H1 (cell line): ENCODE data around the gene BEST2. TPM values are rescaled to one million over a fixed set of nuclear protein-coding genes. Genes with fewer than 3 reads are reported as not detected.

ENCODE experiments used
- CTCF ChIA-PET: fragments of 300-600 bp; sonication (Branson Sonifier 250); formaldehyde crosslinking; loops from one replicate; lab custom pipeline; 2021; ENCODE audit not compliant: partially characterized antibody; lab: Charles Lee
- POLR2A ChIA-PET: fragments of 300-600 bp; sonication (Branson Sonifier 250); formaldehyde crosslinking; loops from one replicate; lab custom pipeline; 2021; ENCODE audit warnings: inconsistent platforms; ENCODE audit not compliant: partially characterized antibody; lab: Charles Lee
- DNase-seq, 2 experiments: peaks; one replicate each; pipeline versions ENCODE4 v3.0.0 to v3.0.0-alpha.2; 2010 to 2022; ENCODE audit warnings: low spot score in 2 of 2, low read depth in 1 of 2, mixed read lengths in 1 of 2
- FAIRE-seq: peaks from 2 replicates; lab custom pipeline; 2011; peaks lifted over from hg19 to GRCh38; lab: Jason Lieb, UNC
- H2AFZ ChIP-seq: 2 replicates; pipeline ENCODE4 v1.8.1; 2012; ENCODE audit warnings: low read length, inconsistent platforms
- H2AK5ac ChIP-seq: 2 replicates; pipeline ENCODE4 v1.6.1; 2013; ENCODE audit warnings: low read depth, low read length
- H2BK120ac ChIP-seq: replicated peaks from 2 replicates; pipeline ENCODE3; 2013; ENCODE audit warnings: low read depth, low read length, inconsistent platforms
- H2BK12ac ChIP-seq: 2 replicates; pipeline ENCODE4 v1.6.1; 2013; ENCODE audit warnings: low read depth, low read length
- H2BK15ac ChIP-seq: 2 replicates; pipeline ENCODE4 v1.6.1; 2013; ENCODE audit warnings: low read length
- H2BK20ac ChIP-seq: 2 replicates; pipeline ENCODE4 v1.6.1; 2013; ENCODE audit warnings: low read length
- H2BK5ac ChIP-seq: 2 replicates; pipeline ENCODE4 v1.6.1; 2013; ENCODE audit warnings: low read depth, low read length
- H3K14ac ChIP-seq: 2 replicates; pipeline ENCODE4 v1.6.1; 2013; ENCODE audit warnings: inconsistent platforms; ENCODE audit not compliant: insufficient read length
- H3K18ac ChIP-seq: 2 replicates; pipeline ENCODE4 v1.6.1; 2013; ENCODE audit warnings: low read length; ENCODE audit errors: extremely low read depth
- H3K23ac ChIP-seq: 2 replicates; pipeline ENCODE4 v1.6.1; 2013; ENCODE audit warnings: inconsistent platforms; ENCODE audit not compliant: insufficient read length
- H3K23me2 ChIP-seq: 2 replicates; pipeline ENCODE4 v1.6.1; 2013; ENCODE audit warnings: low read depth, low read length
- H3K27ac ChIP-seq: 2 replicates; pipeline ENCODE4 v1.6.1; 2011; ENCODE audit warnings: low read depth, low read length, inconsistent platforms
- H3K27me3 ChIP-seq, 4 experiments: replicated peaks in 1 of 4; 1 replicate in 1 of 4; 2 replicates in 3 of 4; pipeline versions ENCODE4 v1.6.1 to v1.8.1; 2011 to 2013; ENCODE audit warnings: low read length in 3 of 4, mild to moderate bottlenecking in 3 of 4, inconsistent platforms in 2 of 4, mixed read lengths in 2 of 4, moderate library complexity in 1 of 4; ENCODE audit not compliant: control insufficient read depth in 3 of 4, insufficient read depth in 3 of 4; ENCODE audit errors: extremely low read depth in 1 of 4
- H3K36me3 ChIP-seq, 4 experiments: 2 replicates each; pipeline versions ENCODE4 v1.6.1 to v1.8.1; 2011 to 2013; ENCODE audit warnings: mild to moderate bottlenecking in 4 of 4, low read length in 3 of 4, moderate library complexity in 2 of 4, control low read depth in 1 of 4, inconsistent platforms in 1 of 4; ENCODE audit not compliant: insufficient read depth in 4 of 4, control insufficient read depth in 2 of 4
- H3K4ac ChIP-seq: replicated peaks from 2 replicates; pipeline ENCODE3; 2013; ENCODE audit warnings: low read length, low read depth, mixed read lengths, inconsistent platforms; ENCODE audit not compliant: insufficient read length
- H3K4me1 ChIP-seq, 4 experiments: replicated peaks in 1 of 4; 1 replicate in 1 of 4; 2 replicates in 3 of 4; pipeline versions ENCODE4 v1.6.1 to v1.8.1; 2011 to 2013; ENCODE audit warnings: low read length in 3 of 4, inconsistent platforms in 2 of 4, mixed read lengths in 1 of 4; ENCODE audit not compliant: insufficient read depth in 4 of 4, control insufficient read depth in 3 of 4
- H3K4me2 ChIP-seq, 2 experiments: 2 replicates each; pipeline versions ENCODE4 v1.6.1 to v1.8.1; 2011 to 2013; ENCODE audit warnings: low read depth in 2 of 2, low read length in 2 of 2, control low read depth in 1 of 2, inconsistent platforms in 1 of 2, mild to moderate bottlenecking in 1 of 2; ENCODE audit not compliant: insufficient read depth in 1 of 2
- H3K4me3 ChIP-seq, 4 experiments: fragments of 200-600, 300-600 bp in 1 of 4; sonication (generic), shearing (Covaris generic), sonication (Bioruptor Twin) in 1 of 4; 2 replicates each; pipeline versions ENCODE4 v1.5.1 to v1.8.1; 2011 to 2016; ENCODE audit warnings: low read length in 4 of 4, low read depth in 3 of 4, control low read depth in 2 of 4, inconsistent platforms in 2 of 4, mild to moderate bottlenecking in 2 of 4, mixed read lengths in 1 of 4, moderate library complexity in 1 of 4; ENCODE audit not compliant: insufficient read depth in 2 of 4; ENCODE audit errors: extremely low read depth in 1 of 4
- H3K56ac ChIP-seq: replicated peaks from 2 replicates; pipeline ENCODE3; 2013; ENCODE audit warnings: low read depth, mild to moderate bottlenecking, mixed read lengths, low read length, inconsistent platforms; ENCODE audit not compliant: insufficient read length
- H3K79me1 ChIP-seq: 2 replicates; pipeline ENCODE4 v1.6.1; 2013; ENCODE audit warnings: low read depth, low read length, control low read depth
- H3K79me2 ChIP-seq, 2 experiments: 2 replicates each; pipeline versions ENCODE4 v1.6.1 to v1.8.1; 2012 to 2013; ENCODE audit warnings: low read length in 2 of 2, mild to moderate bottlenecking in 2 of 2, inconsistent platforms in 1 of 2; ENCODE audit not compliant: insufficient read depth in 2 of 2, control insufficient read depth in 1 of 2
- H3K9ac ChIP-seq, 4 experiments: replicated peaks in 1 of 4; 1 replicate in 1 of 4; 2 replicates in 3 of 4; pipeline versions ENCODE4 v1.6.1 to v1.8.1; 2011 to 2013; ENCODE audit warnings: low read depth in 3 of 4, low read length in 3 of 4, control low read depth in 2 of 4, mild to moderate bottlenecking in 2 of 4, moderate library complexity in 2 of 4, inconsistent platforms in 1 of 4; ENCODE audit errors: extremely low read depth in 1 of 4
- H3K9me3 ChIP-seq, 2 experiments: 2 replicates each; pipeline versions ENCODE4 v1.6.1 to v1.8.1; 2012 to 2013; ENCODE audit warnings: mild to moderate bottlenecking in 2 of 2, moderate library complexity in 2 of 2, control low read depth in 1 of 2, inconsistent platforms in 1 of 2, low read depth in 1 of 2, low read length in 1 of 2, mixed read lengths in 1 of 2; ENCODE audit not compliant: insufficient read depth in 2 of 2
- H4K20me1 ChIP-seq, 2 experiments: replicated peaks in 1 of 2; 2 replicates each; pipeline versions ENCODE3 to v1.8.1; 2011 to 2013; ENCODE audit warnings: inconsistent platforms in 2 of 2, low read length in 2 of 2, mild to moderate bottlenecking in 1 of 2; ENCODE audit not compliant: insufficient read depth in 2 of 2, control insufficient read depth in 1 of 2
- H4K5ac ChIP-seq: 2 replicates; pipeline ENCODE4 v1.6.1; 2013; ENCODE audit warnings: low read length, low read depth, mixed read lengths, inconsistent platforms; ENCODE audit not compliant: insufficient read length
- H4K8ac ChIP-seq: 2 replicates; pipeline ENCODE4 v1.8.0; 2013; ENCODE audit warnings: mild to moderate bottlenecking, moderate library complexity, low read length, inconsistent platforms; ENCODE audit not compliant: insufficient read depth; ENCODE audit errors: extremely low read depth
- H4K91ac ChIP-seq: replicated peaks from 2 replicates; pipeline ENCODE3; 2013; ENCODE audit warnings: low read length, mixed read lengths, inconsistent platforms; ENCODE audit not compliant: insufficient read length
- HDAC2 ChIP-seq, 2 experiments: fragments of 300-600 bp in 1 of 2; sonication (generic) in 1 of 2; IDR thresholded peaks; 2 replicates each; pipeline ENCODE4 v1.6.1; 2011 to 2012; ENCODE audit warnings: low read depth in 2 of 2, low read length in 2 of 2, mild to moderate bottlenecking in 2 of 2, moderate library complexity in 2 of 2, borderline replicate concordance in 1 of 2, inconsistent platforms in 1 of 2
- JUN ChIP-seq: IDR thresholded peaks from 2 replicates; pipeline ENCODE4 v1.6.1; 2011; ENCODE audit warnings: low read depth, mild to moderate bottlenecking, improper control_type of control experiment, low read length
- RAD21 ChIP-seq, 2 experiments: IDR thresholded peaks in 1 of 2; conservative IDR thresholded peaks in 1 of 2; 2 replicates each; pipeline ENCODE4 v1.6.1; 2011; ENCODE audit warnings: low read depth in 2 of 2, low read length in 2 of 2, improper control_type of control experiment in 1 of 2, inconsistent platforms in 1 of 2, mild to moderate bottlenecking in 1 of 2, moderate library complexity in 1 of 2
- RXRA ChIP-seq: IDR thresholded peaks from 2 replicates; pipeline ENCODE4 v1.6.1; 2011; ENCODE audit warnings: low read depth, mild to moderate bottlenecking, low read length, moderate library complexity; ENCODE audit not compliant: insufficient read depth
- TAF7 ChIP-seq: optimal IDR thresholded peaks from 2 replicates; pipeline ENCODE3; 2011; ENCODE audit warnings: low read depth, mild to moderate bottlenecking, inconsistent platforms, low read length, moderate library complexity, borderline replicate concordance
- WGBS, 2 experiments: shearing (Covaris generic) in 1 of 2; methylation state at CpG; one replicate each; pipeline versions ENCODE4 v1.1.6 to v1.1.7; 2013 to 2015; ENCODE audit warnings: low lambda C conversion rate in 2 of 2, mixed read lengths in 2 of 2, inconsistent platforms in 1 of 2, low coverage in 1 of 2, missing lambda C conversion rate in 1 of 2; ENCODE audit not compliant: insufficient replicate concordance in 2 of 2, insufficient coverage in 1 of 2, insufficient read length in 1 of 2; ENCODE audit errors: extremely low coverage in 1 of 2, missing lambda C conversion rate in 1 of 2; 5-methylcytosine and 5-hydroxymethylcytosine counted together
- polyA plus RNA-seq, 7 experiments: library from polyadenylated mRNA; depleted of rRNA in 3 of 7; stranded (reverse) in 5 of 7; unstranded in 2 of 7; fragments of >200 nt in 5 of 7; fragments of 200-250 nt in 2 of 7; gene quantifications; 1 replicate in 5 of 7; 2 replicates in 1 of 7; 4 replicates in 1 of 7; pipeline versions ENCODE4 v1.2.1 to v1.2.3, GENCODE V29; 2011 to 2013; ENCODE audit warnings: missing spikeins in 2 of 7, mixed read lengths in 2 of 7
- total RNA-seq: library from RNA; stranded (reverse); fragmentation: NEBNext Ultra II Directional; extraction: Animal tissue kit (Norgen Biotek cat#: 25700); gene quantifications from 2 replicates; pipeline ENCODE4 v1.2.1, GENCODE V29; 2021
- TF ChIP-seq, protein P1 (sequence below): IDR thresholded peaks from 2 replicates; pipeline ENCODE4 v1.6.1; 2012; ENCODE audit warnings: inconsistent platforms

The BEST2 gene
- total and polyA plus RNA-seq, 2 of the 8 experiments (the other 6 are each of a cell fraction or from before 2014, with no cell fraction given), result 4.6 to 7.3 TPM

DNA sequence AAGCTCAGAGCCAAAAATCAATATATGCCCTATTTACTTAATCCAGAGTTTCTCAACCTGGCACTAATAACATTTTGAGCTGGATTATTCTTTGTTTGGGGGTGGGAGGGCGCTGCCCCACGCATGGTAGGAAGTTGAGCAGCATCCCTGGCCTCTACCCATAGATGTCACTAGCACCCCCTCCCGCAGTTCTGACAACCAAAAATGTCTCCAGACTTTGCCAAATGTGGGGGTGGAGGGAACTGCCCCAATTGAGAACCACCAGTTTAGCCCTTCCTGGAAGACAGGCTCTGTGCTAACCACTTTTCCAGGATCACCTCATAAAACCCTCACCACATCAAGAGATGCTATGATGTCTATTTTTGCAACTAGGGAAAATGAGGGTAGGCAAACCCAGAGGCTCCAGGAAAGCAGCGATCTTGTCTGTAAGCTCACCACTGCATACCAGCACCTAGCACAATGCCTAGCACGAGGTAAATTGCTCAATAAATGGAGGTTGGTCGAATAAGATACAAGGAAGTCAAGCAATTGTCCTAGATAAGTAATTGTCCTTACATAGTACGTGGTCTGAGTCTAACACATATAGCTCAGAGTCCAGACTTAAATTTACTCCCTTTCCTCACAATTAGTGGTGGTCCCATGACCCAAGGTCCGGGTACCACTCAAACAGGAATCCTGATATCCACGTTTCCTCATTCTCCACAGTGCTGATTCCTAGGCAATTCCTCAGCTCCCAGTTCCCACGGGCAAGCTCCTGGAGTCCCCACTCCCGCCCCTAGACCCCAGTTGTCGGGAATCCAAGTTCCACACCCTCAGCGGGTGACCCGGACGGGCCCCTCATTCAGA, 18.0 kb upstream of the BEST2 start:
- H3K36me3 ChIP-seq, result peaks cover 10 to 25% (median 15%) of the 10 kb centered on the region in 4 experiments
- H3K4me3 ChIP-seq, result peak overlapping the region; percentile 84 to 93 (median 90)
- no peak overlapping the region for H3K4ac ChIP-seq
- no peak overlapping the region for H2BK120ac ChIP-seq
- H3K23ac ChIP-seq, result no peak overlapping the region
- no peak overlapping the region for H2BK15ac ChIP-seq
- peaks cover 26 to 50% of the 10 kb centered on the region in 2 experiments for H3K79me2 ChIP-seq
- H3K27ac ChIP-seq, result peak overlapping the region; percentile 88; the same call in 1 of the 2 replicates
- H3K56ac ChIP-seq, result no peak overlapping the region
- H3K9me3 ChIP-seq, result no peaks in the 10 kb centered on the region
- H3K9ac ChIP-seq, result peak overlapping the region; percentile 74 to 96 (median 89)
- H4K8ac ChIP-seq, result peak overlapping the region; percentile 98; the same call in 1 of the 2 replicates
- H2AFZ ChIP-seq, result no peak overlapping the region
- peaks cover 9% of the 10 kb centered on the region for H3K79me1 ChIP-seq
- H3K14ac ChIP-seq, result no peak overlapping the region
- ChIA-PET CTCF (interaction anchor here (0.6 to 10.5 kb wide), 22 partner anchors 9 to 197 kb away, joined by 3 to 87 read pairs (median 3); partner anchors contain the start of genes GNG14 and TNPO2), POLR2A (interaction anchor here (0.8 to 14.0 kb wide), 19 partner anchors 8 to 69 kb away, joined by 3 to 258 read pairs (median 7); partner anchors contain the start of genes BEST2, DHPS, FBXW9 and JUNB)
- H3K4me2 ChIP-seq, result peak overlapping the region; percentile 79 to 93
- H2AK5ac ChIP-seq, result no peak overlapping the region
- peaks cover 3 to 13% (median 7%) of the 10 kb centered on the region in 4 experiments for H3K4me1 ChIP-seq
- WGBS, 2 experiments, result 9% methylated on average over 15 of the region's 15 CpGs; no CpG with 5 or more reads in 1 of the 2 experiments
- FAIRE-seq, result no peak
- H4K20me1 ChIP-seq, result peaks cover 12 to 20% of the 10 kb centered on the region in 2 experiments
- H3K27me3 ChIP-seq, result no peaks in the 10 kb centered on the region
- H2BK5ac ChIP-seq, result no peak overlapping the region
- H4K5ac ChIP-seq, result no peak overlapping the region
- no peak for DNase-seq
- no peak overlapping the region for H2BK12ac ChIP-seq
- no peak overlapping the region for H3K18ac ChIP-seq
- no peak overlapping the region for H4K91ac ChIP-seq
- no peak overlapping the region for H2BK20ac ChIP-seq
- H3K23me2 ChIP-seq, result peaks cover 13% of the 10 kb centered on the region
- TF ChIP-seq RAD21 (IDR thresholded peaks at IDR 0.05 in 1 of 2, conservative IDR thresholded peaks at IDR 0.05 in 1 of 2; ENCODE audit: low read depth in 2 of 2, low read length in 2 of 2), result peak; percentile 12 to 25; a peak in 2 of 4 replicates
- TF ChIP-seq HDAC2 (IDR thresholded peaks at IDR 0.05; ENCODE audit: borderline replicate concordance in 1 of 2, low read depth in 2 of 2, low read length in 2 of 2), result no peak
- TF ChIP-seq, protein P1, sequence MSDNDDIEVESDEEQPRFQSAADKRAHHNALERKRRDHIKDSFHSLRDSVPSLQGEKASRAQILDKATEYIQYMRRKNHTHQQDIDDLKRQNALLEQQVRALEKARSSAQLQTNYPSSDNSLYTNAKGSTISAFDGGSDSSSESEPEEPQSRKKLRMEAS, result 0 out of 2 replicates have a peak, but pooled peaks have one; percentile 12
- TF ChIP-seq RXRA, result no peak
- no peak for TF ChIP-seq JUN
- TF ChIP-seq TAF7, result no peak
